HG03159 (cell line): ENCODE data around the gene LRRC23.

Experiments used
- ATAC-seq: cut with Tn5 transposase; IDR thresholded peaks from one replicate; pipeline ENCODE4 v1.9.1; 2021; ENCODE audit warnings: mild to moderate bottlenecking, moderate library complexity; ENCODE audit not compliant: unreplicated experiment

Gene LRRC23

GRCh38 chr12:6955108-6956020 lies 50.7 kb downstream of the LRRC23 start:
- ATAC-seq = no peak

GRCh38 chr12:6956021-6956727 lies 51.6 kb downstream of the LRRC23 start:
- ATAC-seq = no peak

GRCh38 chr12:6957151-6957701 lies 52.6 kb downstream of the LRRC23 start:
- no peak for ATAC-seq

GRCh38 chr12:6957741-6958608 lies 53.4 kb downstream of the LRRC23 start:
- ATAC-seq = no peak

- no peak for ATAC-seq
Measured at GRCh38 chr12:6958609-6959057, 54.0 kb downstream of the LRRC23 start.

GRCh38 chr12:6959058-6959804 lies 54.6 kb downstream of the LRRC23 start:
- ATAC-seq = peak; percentile 54

GRCh38 chr12:6959805-6960592 lies 55.4 kb downstream of the LRRC23 start:
- no peak for ATAC-seq

- no peak for ATAC-seq
Measured at GRCh38 chr12:6960593-6961277, 56.1 kb downstream of the LRRC23 start.

GRCh38 chr12:6961278-6961694 lies 56.7 kb downstream of the LRRC23 start:
- no peak for ATAC-seq

- no peak for ATAC-seq
Measured at GRCh38 chr12:6961695-6962284, 57.2 kb downstream of the LRRC23 start.

GRCh38 chr12:6962285-6963015 lies 57.8 kb downstream of the LRRC23 start:
- no peak for ATAC-seq

- no peak for ATAC-seq
Measured at GRCh38 chr12:6963016-6963731, 58.6 kb downstream of the LRRC23 start.
